Measurements from ENCODE around the gene SRGAP2C.
"Not testable (repeated sequence)": the region's sequence is repeated elsewhere in the genome, so short reads cannot be mapped to it uniquely, and the experiment has no call there.

Gene SRGAP2C

DNA sequence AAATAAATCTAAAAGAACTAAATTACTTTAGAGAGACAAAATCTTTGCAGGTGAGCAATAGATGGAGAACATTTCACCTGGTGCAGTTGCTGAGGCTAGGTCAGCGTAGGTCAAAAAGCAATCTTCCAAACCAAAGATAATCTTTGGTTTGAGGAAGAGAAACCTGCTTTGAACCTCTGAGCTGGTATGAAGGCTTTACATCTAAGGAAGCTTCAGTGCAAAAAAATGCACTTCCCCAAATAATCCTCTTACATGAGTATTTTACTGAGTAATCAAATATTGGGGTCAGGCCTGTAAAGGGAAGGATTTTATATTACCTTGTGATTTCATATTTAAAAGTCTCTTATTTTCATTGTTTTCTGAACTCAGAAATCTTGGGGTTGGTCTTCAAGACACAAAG, 223.6 kb downstream of the SRGAP2C start:
- no peak for DNase-seq (ENCODE audit: extremely low read depth in 1 of 2, low read depth in 1 of 2)

DNA sequence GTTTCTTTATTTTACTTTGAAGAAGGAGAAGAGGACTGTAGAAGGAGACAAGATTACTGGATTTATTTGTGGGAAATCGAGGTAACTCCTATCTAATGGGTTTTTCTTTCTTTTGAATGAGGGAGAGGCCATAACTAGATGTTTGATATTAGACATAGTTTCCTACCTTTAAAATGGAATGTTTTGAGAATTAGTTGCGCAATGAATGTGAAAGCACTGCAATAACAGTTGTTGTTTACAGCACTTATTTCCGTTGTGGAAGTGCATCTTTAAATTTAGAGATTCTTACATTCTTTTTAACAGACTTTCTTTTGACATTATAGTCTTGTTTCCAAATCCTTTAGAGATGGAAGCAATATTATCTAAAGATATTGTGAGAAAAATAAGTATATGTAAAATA, 229.0 kb downstream of the SRGAP2C start:
- no peak for DNase-seq (ENCODE audit: extremely low read depth in 1 of 2, low read depth in 1 of 2)

GRCh38 chr1:121414905-121415304, 230.1 kb downstream of the SRGAP2C start:
- DNase-seq (ENCODE audit: extremely low read depth in 1 of 2, low read depth in 1 of 2): no peak

DNA sequence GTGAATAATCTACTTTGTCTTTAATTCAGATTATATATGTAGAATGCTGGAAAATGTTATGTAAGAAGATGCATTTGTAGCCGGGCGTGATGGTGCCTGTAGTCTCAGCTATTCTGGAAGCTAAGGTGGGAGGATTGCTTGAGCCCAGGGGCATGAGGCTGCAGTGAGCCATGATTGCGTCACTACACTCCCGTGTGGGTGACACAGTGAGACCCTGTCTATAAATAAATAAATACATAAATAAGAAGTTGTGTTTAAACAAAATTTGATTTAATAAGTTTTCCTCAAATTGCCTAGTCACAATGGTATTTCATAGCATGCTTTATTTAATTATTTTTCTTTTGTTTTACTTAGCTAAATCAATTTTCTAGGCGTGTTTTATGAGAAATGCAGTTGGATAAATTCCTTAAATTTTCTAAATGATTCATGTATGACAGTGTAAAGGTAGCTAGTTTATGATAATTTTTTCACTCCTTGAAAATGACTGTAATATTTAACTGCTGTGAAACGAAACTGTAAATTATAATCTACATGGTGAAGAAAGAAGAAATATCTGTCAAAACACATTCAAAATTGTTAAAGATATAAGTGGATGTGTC, 232.6 kb downstream of the SRGAP2C start:
- DNase-seq (ENCODE audit: extremely low read depth in 1 of 2, low read depth in 1 of 2): no peak

GRCh38 chr1:121418369-121419049, 233.7 kb downstream of the SRGAP2C start:
- no peak for DNase-seq (ENCODE audit: extremely low read depth in 1 of 2, low read depth in 1 of 2)

- DNase-seq (ENCODE audit: extremely low read depth in 1 of 2, low read depth in 1 of 2): not testable (repeated sequence)
Measured at GRCh38 chr1:121419050-121419615, 234.4 kb downstream of the SRGAP2C start.

- not testable (repeated sequence) for DNase-seq (ENCODE audit: extremely low read depth in 1 of 2, low read depth in 1 of 2)
Measured at GRCh38 chr1:121421490-121421889, 236.7 kb downstream of the SRGAP2C start.

DNA sequence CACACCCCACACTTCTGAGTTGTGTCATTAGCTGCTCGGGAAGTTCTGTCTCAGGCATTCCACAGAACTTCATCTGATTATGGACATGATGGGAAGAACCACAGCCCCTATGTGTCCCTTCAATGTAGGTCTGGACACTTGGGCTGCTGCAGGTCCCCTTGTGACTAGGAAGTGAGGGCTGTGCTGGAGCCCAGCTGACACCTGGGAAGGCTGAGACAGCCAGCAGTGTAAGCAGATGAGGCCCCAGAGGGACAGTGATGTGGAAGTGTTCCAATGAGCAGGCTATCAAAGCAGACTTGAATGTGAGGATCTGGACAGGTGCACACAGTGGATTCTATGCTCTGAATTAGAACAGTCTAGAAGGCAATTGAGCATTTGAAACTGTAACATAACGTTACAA, 239.2 kb downstream of the SRGAP2C start:
- not testable (repeated sequence) for DNase-seq (ENCODE audit: extremely low read depth in 1 of 2, low read depth in 1 of 2)

GRCh38 chr1:121433517-121433916, 248.7 kb downstream of the SRGAP2C start:
- not testable (repeated sequence) for DNase-seq (ENCODE audit: extremely low read depth in 1 of 2, low read depth in 1 of 2)

DNA sequence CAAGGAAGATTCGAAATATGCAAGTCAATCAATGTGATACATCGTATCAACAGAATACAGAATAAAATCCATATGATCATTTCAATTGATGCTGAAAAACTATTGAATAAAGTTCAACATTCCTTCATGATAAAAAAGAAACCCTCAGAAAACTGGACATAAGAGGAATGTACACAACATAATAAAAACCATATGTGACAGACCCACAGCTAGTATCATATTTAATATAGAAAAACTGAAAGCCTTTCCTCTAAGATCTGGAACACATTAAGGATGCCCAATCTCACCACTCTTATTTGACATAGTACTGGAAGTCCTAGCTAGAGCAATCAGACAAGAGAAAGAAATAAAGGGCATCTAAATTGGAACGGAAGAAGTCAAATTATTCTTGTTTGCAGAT, 254.1 kb downstream of the SRGAP2C start:
- not testable (repeated sequence) for DNase-seq (ENCODE audit: extremely low read depth in 1 of 2, low read depth in 1 of 2)

GRCh38 chr1:121440993-121441392, 256.2 kb downstream of the SRGAP2C start:
- DNase-seq (ENCODE audit: extremely low read depth in 1 of 2, low read depth in 1 of 2): no peak
